HCT116 (cell line): Measurements from ENCODE around the gene PPP2R1B. TPM values are rescaled to one million over a fixed set of nuclear protein-coding genes. Genes with fewer than 3 reads are reported as not detected.

Experiments used
- ATAC-seq: fragments of 200-7000 bp; cut with Tn5 transposase; 2 replicates; pipeline ENCODE4 v1.9.1; 2020; ENCODE audit warnings: mild to moderate bottlenecking, moderate library complexity
- BruUV-seq: library from RNA; stranded (reverse); fragments of 400-500 nt; replicated peaks from 2 replicates; lab custom pipeline; 2021; lab: Mats Ljungman, UMichigan
- CTCF ChIA-PET: fragments of 300-600 bp; sonication (Branson Sonifier 250); formaldehyde crosslinking; loops from one replicate; lab custom pipeline; 2021; ENCODE audit warnings: antibody characterized with exemption; lab: Charles Lee
- POLR2A ChIA-PET: fragments of 300-600, 350-600 bp; sonication (Branson Sonifier 250); formaldehyde crosslinking; loops from one replicate; lab custom pipeline; 2021; ENCODE audit warnings: antibody characterized with exemption; lab: Charles Lee
- RAD21 ChIA-PET, 2 experiments: fragments of 300-600 bp; sonication (Branson Sonifier 250); formaldehyde crosslinking; loops; one replicate each; lab custom pipeline; 2023; ENCODE audit warnings: low total read pairs in 2 of 2; ENCODE audit not compliant: uncharacterized antibody in 2 of 2, unreplicated experiment in 2 of 2, low non-redundant PET in 1 of 2; lab: Charles Lee
- DNase-seq: peaks from one replicate; pipeline ENCODE4 v3.0.0-alpha.2; 2010; ENCODE audit warnings: low read depth, low spot score
- H2AFZ ChIP-seq: fragments of 200-600 bp; shearing (Covaris generic), sonication (generic); 2 replicates; pipeline ENCODE4 v1.6.1; 2017; ENCODE audit warnings: low read depth, mixed run types, mixed read lengths, antibody characterized with exemption, low read length; ENCODE audit not compliant: poor library complexity, severe bottlenecking
- H3K27ac ChIP-seq: 2 replicates; pipeline ENCODE4 v1.5.1; 2012; ENCODE audit warnings: low read depth, low read length
- H3K27me3 ChIP-seq: fragments of 200-600 bp; sonication (generic); 2 replicates; pipeline ENCODE4 v1.6.1; 2016; ENCODE audit warnings: mixed run types, low read length, mixed read lengths; ENCODE audit not compliant: insufficient read depth
- H3K36me3 ChIP-seq, 2 experiments: fragments of 200-500 bp in 1 of 2; fragments of 200-600 bp in 1 of 2; sonication (Bioruptor generic) in 1 of 2; sonication (generic) in 1 of 2; 2 replicates each; pipeline versions ENCODE4 v1.5.1 to v1.6.1; 2014 to 2016; ENCODE audit warnings: low read length in 2 of 2, inconsistent platforms in 1 of 2, mixed read lengths in 1 of 2, mixed run types in 1 of 2; ENCODE audit not compliant: insufficient read depth in 2 of 2, control insufficient read depth in 1 of 2
- H3K4me1 ChIP-seq, 2 experiments: fragments of 200-600 bp in 1 of 2; sonication (generic) in 1 of 2; 2 replicates each; pipeline versions ENCODE4 v1.5.1 to v1.6.1; 2012 to 2017; ENCODE audit warnings: low read length in 2 of 2, inconsistent platforms in 1 of 2, mild to moderate bottlenecking in 1 of 2, mixed read lengths in 1 of 2, mixed run types in 1 of 2, moderate library complexity in 1 of 2; ENCODE audit not compliant: insufficient read depth in 2 of 2, control insufficient read depth in 1 of 2
- H3K4me2 ChIP-seq: fragments of 200-600 bp; sonication (generic); 2 replicates; pipeline ENCODE4 v1.6.1; 2017; ENCODE audit warnings: mixed run types, low read length, mixed read lengths
- H3K4me3 ChIP-seq, 2 experiments: fragments of 200-600 bp in 1 of 2; sonication (generic) in 1 of 2; replicated peaks in 1 of 2; 2 replicates each; pipeline ENCODE4 v1.5.1; 2011 to 2016; ENCODE audit warnings: low read length in 2 of 2, control low read depth in 1 of 2, low read depth in 1 of 2, mild to moderate bottlenecking in 1 of 2, mixed read lengths in 1 of 2, mixed run types in 1 of 2
- H3K79me2 ChIP-seq: fragments of 200-600 bp; sonication (generic); 2 replicates; pipeline ENCODE4 v1.6.1; 2017; ENCODE audit warnings: mild to moderate bottlenecking, mixed run types, low read length, moderate library complexity, mixed read lengths; ENCODE audit not compliant: insufficient read depth
- H3K9ac ChIP-seq: fragments of 200-600 bp; sonication (generic); 2 replicates; pipeline ENCODE4 v1.6.1; 2016; ENCODE audit warnings: low read length, mixed read lengths
- H3K9me2 ChIP-seq: fragments of 200-600 bp; sonication (generic), shearing (Covaris generic); 2 replicates; pipeline ENCODE4 v1.6.1; 2017; ENCODE audit warnings: mixed run types, mild to moderate bottlenecking, moderate library complexity; ENCODE audit not compliant: insufficient read depth
- H3K9me3 ChIP-seq, 2 experiments: fragments of 200-500 bp in 1 of 2; fragments of 200-600 bp in 1 of 2; sonication (Bioruptor generic) in 1 of 2; sonication (generic) in 1 of 2; 2 replicates each; pipeline ENCODE4 v1.6.1; 2014 to 2017; ENCODE audit warnings: low read length in 2 of 2, mixed read lengths in 2 of 2, inconsistent platforms in 1 of 2, low read depth in 1 of 2, mild to moderate bottlenecking in 1 of 2, mixed run types in 1 of 2, moderate library complexity in 1 of 2; ENCODE audit not compliant: control insufficient read depth in 1 of 2, insufficient read depth in 1 of 2
- H4K20me1 ChIP-seq: fragments of 200-600 bp; sonication (generic), shearing (Covaris generic); 2 replicates; pipeline ENCODE4 v1.6.1; 2017; ENCODE audit warnings: mixed run types, mild to moderate bottlenecking, moderate library complexity; ENCODE audit not compliant: insufficient read depth
- CBX3 ChIP-seq: IDR thresholded peaks from 2 replicates; pipeline ENCODE4 v1.6.1; 2012; ENCODE audit warnings: low read depth
- CEBPB ChIP-seq: IDR thresholded peaks from 2 replicates; pipeline ENCODE4 v1.6.1; 2012; ENCODE audit warnings: low read depth
- EGR1 ChIP-seq: IDR thresholded peaks from 2 replicates; pipeline ENCODE4 v1.6.1; 2012; ENCODE audit warnings: low read depth
- ELF1 ChIP-seq: IDR thresholded peaks from 2 replicates; pipeline ENCODE4 v1.6.1; 2012; ENCODE audit warnings: low read depth, borderline replicate concordance
- EZH2 ChIP-seq: fragments of 200-600 bp; sonication (generic); IDR thresholded peaks from 2 replicates; pipeline ENCODE4 v1.6.1; 2017; ENCODE audit warnings: antibody characterized with exemption, mixed run types
- EZH2phosphoT487 ChIP-seq: fragments of 200-600 bp; IDR thresholded peaks from 2 replicates; pipeline ENCODE4 v1.6.1; 2018; ENCODE audit warnings: antibody characterized with exemption, borderline replicate concordance
- FOSL1 ChIP-seq: IDR thresholded peaks from 2 replicates; pipeline ENCODE4 v1.6.1; 2012; ENCODE audit warnings: low read depth
- JUND ChIP-seq: IDR thresholded peaks from 2 replicates; pipeline ENCODE4 v1.6.1; 2012
- MAX ChIP-seq: IDR thresholded peaks from 2 replicates; pipeline ENCODE4 v1.6.1; 2012
- POLR2A ChIP-seq: IDR thresholded peaks from 2 replicates; pipeline ENCODE4 v1.7.0; 2011; ENCODE audit warnings: borderline replicate concordance; ENCODE audit not compliant: insufficient read depth, insufficient read length; ENCODE audit errors: extremely low read depth
- POLR2AphosphoS5 ChIP-seq: IDR thresholded peaks from 2 replicates; pipeline ENCODE4 v1.6.1; 2011; ENCODE audit warnings: mild to moderate bottlenecking, low read depth, low read length, moderate library complexity
- REST ChIP-seq: IDR thresholded peaks from 2 replicates; pipeline ENCODE4 v1.6.1; 2012; ENCODE audit warnings: low read depth
- SIN3A ChIP-seq: IDR thresholded peaks from 2 replicates; pipeline ENCODE4 v1.6.1; 2012; ENCODE audit warnings: low read depth
- SP1 ChIP-seq: IDR thresholded peaks from 2 replicates; pipeline ENCODE4 v1.6.1; 2012; ENCODE audit warnings: low read depth
- SRF ChIP-seq: IDR thresholded peaks from 2 replicates; pipeline ENCODE4 v1.6.1; 2012; ENCODE audit warnings: low read depth
- TCF7L2 ChIP-seq: IDR thresholded peaks from 2 replicates; pipeline ENCODE4 v1.7.0; 2011; ENCODE audit warnings: borderline replicate concordance, inconsistent platforms; ENCODE audit not compliant: insufficient read depth, insufficient read length; ENCODE audit errors: extremely low read depth
- YY1 ChIP-seq: IDR thresholded peaks from 2 replicates; pipeline ENCODE4 v1.6.1; 2011; ENCODE audit warnings: low read length, low read depth, moderate library complexity, mild to moderate bottlenecking; ENCODE audit not compliant: insufficient replicate concordance; ENCODE audit errors: extremely low read depth
- ZFX ChIP-seq: fragments of 450-650 bp; IDR thresholded peaks from 2 replicates; pipeline ENCODE4 v1.6.1; 2017
- intact Hi-C: fragments of 100-400 bp; cut with micrococcal nuclease; formaldehyde crosslinking; loops from 2 replicates; pipeline ENCODE4 v1.10.0; 2022
- total RNA-seq: library from RNA; stranded (reverse); gene quantifications from one replicate; pipeline ENCODE4 v1.2.1, GENCODE V29; 2021; ENCODE audit not compliant: unreplicated experiment
- TF ChIP-seq, protein P1 (sequence below): IDR thresholded peaks from 2 replicates; pipeline ENCODE4 v1.6.1; 2011; ENCODE audit warnings: mild to moderate bottlenecking, low read length, moderate library complexity; ENCODE audit not compliant: insufficient replicate concordance; ENCODE audit errors: extremely low read depth
- TF ChIP-seq, protein P2 (sequence below): IDR thresholded peaks from 2 replicates; pipeline ENCODE4 v1.6.1; 2012

The PPP2R1B gene
- total RNA-seq, 1 experiment from 2014 or later, result 24.9 TPM

GRCh38 chr11:111788051-111788450, 21.9 kb upstream of the PPP2R1B start:
- POLR2A ChIA-PET, result no interaction called here
- CTCF ChIA-PET, result no interaction called here

More at GRCh38 chr11:111788051-111788450, 21.9 kb upstream of the PPP2R1B start:
- Histone ChIP-seq H3K4me3 (no peak overlapping the region), H3K9ac (no peak overlapping the region), H3K4me1 (no peaks in the 10 kb centered on the region), H3K36me3 (no peaks in the 10 kb centered on the region; a peak in 1 of 4 replicates), H2AFZ (no peak overlapping the region), H3K9me3 (no peaks in the 10 kb centered on the region), H3K4me2 (no peak overlapping the region), H4K20me1 (no peaks in the 10 kb centered on the region), H3K27me3 (no peaks in the 10 kb centered on the region), H3K27ac (no peak overlapping the region), H3K79me2 (no peaks in the 10 kb centered on the region), H3K9me2 (no peaks in the 10 kb centered on the region)
- no peak for ATAC-seq
- TF ChIP-seq ELF1, result no peak
- no peak for TF ChIP-seq SIN3A
- TF ChIP-seq FOSL1, result no peak
- no peak for TF ChIP-seq TCF7L2
- no peak for TF ChIP-seq JUND
- no peak for TF ChIP-seq EZH2phosphoT487
- TF ChIP-seq POLR2A, result no peak
- TF ChIP-seq SRF, result no peak
- TF ChIP-seq CBX3, result no peak
- no peak for TF ChIP-seq YY1
- no peak for TF ChIP-seq REST
- TF ChIP-seq, protein P1, sequence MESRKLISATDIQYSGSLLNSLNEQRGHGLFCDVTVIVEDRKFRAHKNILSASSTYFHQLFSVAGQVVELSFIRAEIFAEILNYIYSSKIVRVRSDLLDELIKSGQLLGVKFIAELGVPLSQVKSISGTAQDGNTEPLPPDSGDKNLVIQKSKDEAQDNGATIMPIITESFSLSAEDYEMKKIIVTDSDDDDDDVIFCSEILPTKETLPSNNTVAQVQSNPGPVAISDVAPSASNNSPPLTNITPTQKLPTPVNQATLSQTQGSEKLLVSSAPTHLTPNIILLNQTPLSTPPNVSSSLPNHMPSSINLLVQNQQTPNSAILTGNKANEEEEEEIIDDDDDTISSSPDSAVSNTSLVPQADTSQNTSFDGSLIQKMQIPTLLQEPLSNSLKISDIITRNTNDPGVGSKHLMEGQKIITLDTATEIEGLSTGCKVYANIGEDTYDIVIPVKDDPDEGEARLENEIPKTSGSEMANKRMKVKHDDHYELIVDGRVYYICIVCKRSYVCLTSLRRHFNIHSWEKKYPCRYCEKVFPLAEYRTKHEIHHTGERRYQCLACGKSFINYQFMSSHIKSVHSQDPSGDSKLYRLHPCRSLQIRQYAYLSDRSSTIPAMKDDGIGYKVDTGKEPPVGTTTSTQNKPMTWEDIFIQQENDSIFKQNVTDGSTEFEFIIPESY, result no peak
- TF ChIP-seq MAX, result no peak
- TF ChIP-seq, protein P2, sequence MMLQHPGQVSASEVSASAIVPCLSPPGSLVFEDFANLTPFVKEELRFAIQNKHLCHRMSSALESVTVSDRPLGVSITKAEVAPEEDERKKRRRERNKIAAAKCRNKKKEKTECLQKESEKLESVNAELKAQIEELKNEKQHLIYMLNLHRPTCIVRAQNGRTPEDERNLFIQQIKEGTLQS, result no peak
- no peak for TF ChIP-seq POLR2AphosphoS5
- no peak for TF ChIP-seq SP1
- no peak for TF ChIP-seq EZH2
- no peak for TF ChIP-seq ZFX
- TF ChIP-seq EGR1, result no peak
- TF ChIP-seq CEBPB, result no peak
- DNase-seq, result no peak
- BruUV-seq, result no TSS peak
- RAD21 ChIA-PET, result no interaction called here
- intact Hi-C loops, result no loop called here
